HCT116 (cell line): Measurements from ENCODE around the gene YAE1. TPM values are rescaled to one million over a fixed set of nuclear protein-coding genes. Genes with fewer than 3 reads are reported as not detected.

Experiments
- ATAC-seq: fragments of 200-7000 bp; cut with Tn5 transposase; 2 replicates; pipeline ENCODE4 v1.9.1; 2020; ENCODE audit warnings: mild to moderate bottlenecking, moderate library complexity
- BruUV-seq: library from RNA; stranded (reverse); fragments of 400-500 nt; replicated peaks from 2 replicates; lab custom pipeline; 2021; lab: Mats Ljungman, UMichigan
- CTCF ChIA-PET: fragments of 300-600 bp; sonication (Branson Sonifier 250); formaldehyde crosslinking; loops from one replicate; lab custom pipeline; 2021; ENCODE audit warnings: antibody characterized with exemption; lab: Charles Lee
- POLR2A ChIA-PET: fragments of 300-600, 350-600 bp; sonication (Branson Sonifier 250); formaldehyde crosslinking; loops from one replicate; lab custom pipeline; 2021; ENCODE audit warnings: antibody characterized with exemption; lab: Charles Lee
- RAD21 ChIA-PET, 2 experiments: fragments of 300-600 bp; sonication (Branson Sonifier 250); formaldehyde crosslinking; loops; one replicate each; lab custom pipeline; 2023; ENCODE audit warnings: low total read pairs in 2 of 2; ENCODE audit not compliant: uncharacterized antibody in 2 of 2, unreplicated experiment in 2 of 2, low non-redundant PET in 1 of 2; lab: Charles Lee
- DNase-seq: peaks from one replicate; pipeline ENCODE4 v3.0.0-alpha.2; 2010; ENCODE audit warnings: low read depth, low spot score
- H2AFZ ChIP-seq: fragments of 200-600 bp; shearing (Covaris generic), sonication (generic); 2 replicates; pipeline ENCODE4 v1.6.1; 2017; ENCODE audit warnings: low read depth, mixed run types, mixed read lengths, antibody characterized with exemption, low read length; ENCODE audit not compliant: poor library complexity, severe bottlenecking
- H3K27ac ChIP-seq: 2 replicates; pipeline ENCODE4 v1.5.1; 2012; ENCODE audit warnings: low read depth, low read length
- H3K27me3 ChIP-seq: fragments of 200-600 bp; sonication (generic); 2 replicates; pipeline ENCODE4 v1.6.1; 2016; ENCODE audit warnings: mixed run types, low read length, mixed read lengths; ENCODE audit not compliant: insufficient read depth
- H3K36me3 ChIP-seq, 2 experiments: fragments of 200-500 bp in 1 of 2; fragments of 200-600 bp in 1 of 2; sonication (Bioruptor generic) in 1 of 2; sonication (generic) in 1 of 2; 2 replicates each; pipeline versions ENCODE4 v1.5.1 to v1.6.1; 2014 to 2016; ENCODE audit warnings: low read length in 2 of 2, inconsistent platforms in 1 of 2, mixed read lengths in 1 of 2, mixed run types in 1 of 2; ENCODE audit not compliant: insufficient read depth in 2 of 2, control insufficient read depth in 1 of 2
- H3K4me1 ChIP-seq, 2 experiments: fragments of 200-600 bp in 1 of 2; sonication (generic) in 1 of 2; 2 replicates each; pipeline versions ENCODE4 v1.5.1 to v1.6.1; 2012 to 2017; ENCODE audit warnings: low read length in 2 of 2, inconsistent platforms in 1 of 2, mild to moderate bottlenecking in 1 of 2, mixed read lengths in 1 of 2, mixed run types in 1 of 2, moderate library complexity in 1 of 2; ENCODE audit not compliant: insufficient read depth in 2 of 2, control insufficient read depth in 1 of 2
- H3K4me2 ChIP-seq: fragments of 200-600 bp; sonication (generic); 2 replicates; pipeline ENCODE4 v1.6.1; 2017; ENCODE audit warnings: mixed run types, low read length, mixed read lengths
- H3K4me3 ChIP-seq, 2 experiments: fragments of 200-600 bp in 1 of 2; sonication (generic) in 1 of 2; replicated peaks in 1 of 2; 2 replicates each; pipeline ENCODE4 v1.5.1; 2011 to 2016; ENCODE audit warnings: low read length in 2 of 2, control low read depth in 1 of 2, low read depth in 1 of 2, mild to moderate bottlenecking in 1 of 2, mixed read lengths in 1 of 2, mixed run types in 1 of 2
- H3K79me2 ChIP-seq: fragments of 200-600 bp; sonication (generic); 2 replicates; pipeline ENCODE4 v1.6.1; 2017; ENCODE audit warnings: mild to moderate bottlenecking, mixed run types, low read length, moderate library complexity, mixed read lengths; ENCODE audit not compliant: insufficient read depth
- H3K9ac ChIP-seq: fragments of 200-600 bp; sonication (generic); 2 replicates; pipeline ENCODE4 v1.6.1; 2016; ENCODE audit warnings: low read length, mixed read lengths
- H3K9me2 ChIP-seq: fragments of 200-600 bp; sonication (generic), shearing (Covaris generic); 2 replicates; pipeline ENCODE4 v1.6.1; 2017; ENCODE audit warnings: mixed run types, mild to moderate bottlenecking, moderate library complexity; ENCODE audit not compliant: insufficient read depth
- H3K9me3 ChIP-seq, 2 experiments: fragments of 200-500 bp in 1 of 2; fragments of 200-600 bp in 1 of 2; sonication (Bioruptor generic) in 1 of 2; sonication (generic) in 1 of 2; 2 replicates each; pipeline ENCODE4 v1.6.1; 2014 to 2017; ENCODE audit warnings: low read length in 2 of 2, mixed read lengths in 2 of 2, inconsistent platforms in 1 of 2, low read depth in 1 of 2, mild to moderate bottlenecking in 1 of 2, mixed run types in 1 of 2, moderate library complexity in 1 of 2; ENCODE audit not compliant: control insufficient read depth in 1 of 2, insufficient read depth in 1 of 2
- H4K20me1 ChIP-seq: fragments of 200-600 bp; sonication (generic), shearing (Covaris generic); 2 replicates; pipeline ENCODE4 v1.6.1; 2017; ENCODE audit warnings: mixed run types, mild to moderate bottlenecking, moderate library complexity; ENCODE audit not compliant: insufficient read depth
- ATF3 ChIP-seq: IDR thresholded peaks from 2 replicates; pipeline ENCODE4 v1.6.1; 2012
- CBX3 ChIP-seq: IDR thresholded peaks from 2 replicates; pipeline ENCODE4 v1.6.1; 2012; ENCODE audit warnings: low read depth
- CEBPB ChIP-seq: IDR thresholded peaks from 2 replicates; pipeline ENCODE4 v1.6.1; 2012; ENCODE audit warnings: low read depth
- CTCF ChIP-seq, 3 experiments: fragments of 200-600 bp in 1 of 3; sonication (generic) in 1 of 3; IDR thresholded peaks in 2 of 3; conservative IDR thresholded peaks in 1 of 3; 2 replicates each; pipeline ENCODE4 v1.5.1; 2012 to 2017; ENCODE audit warnings: low read depth in 2 of 3, low read length in 2 of 3, antibody characterized with exemption in 1 of 3, borderline replicate concordance in 1 of 3, control low read depth in 1 of 3, mild to moderate bottlenecking in 1 of 3, mixed read lengths in 1 of 3, mixed run types in 1 of 3, moderate library complexity in 1 of 3; ENCODE audit not compliant: insufficient read depth in 1 of 3
- ELF1 ChIP-seq: IDR thresholded peaks from 2 replicates; pipeline ENCODE4 v1.6.1; 2012; ENCODE audit warnings: low read depth, borderline replicate concordance
- EZH2 ChIP-seq: fragments of 200-600 bp; sonication (generic); IDR thresholded peaks from 2 replicates; pipeline ENCODE4 v1.6.1; 2017; ENCODE audit warnings: antibody characterized with exemption, mixed run types
- EZH2phosphoT487 ChIP-seq: fragments of 200-600 bp; IDR thresholded peaks from 2 replicates; pipeline ENCODE4 v1.6.1; 2018; ENCODE audit warnings: antibody characterized with exemption, borderline replicate concordance
- FOSL1 ChIP-seq: IDR thresholded peaks from 2 replicates; pipeline ENCODE4 v1.6.1; 2012; ENCODE audit warnings: low read depth
- JUND ChIP-seq: IDR thresholded peaks from 2 replicates; pipeline ENCODE4 v1.6.1; 2012
- POLR2AphosphoS5 ChIP-seq: IDR thresholded peaks from 2 replicates; pipeline ENCODE4 v1.6.1; 2011; ENCODE audit warnings: mild to moderate bottlenecking, low read depth, low read length, moderate library complexity
- SIN3A ChIP-seq: IDR thresholded peaks from 2 replicates; pipeline ENCODE4 v1.6.1; 2012; ENCODE audit warnings: low read depth
- SP1 ChIP-seq: IDR thresholded peaks from 2 replicates; pipeline ENCODE4 v1.6.1; 2012; ENCODE audit warnings: low read depth
- SRF ChIP-seq: IDR thresholded peaks from 2 replicates; pipeline ENCODE4 v1.6.1; 2012; ENCODE audit warnings: low read depth
- intact Hi-C: fragments of 100-400 bp; cut with micrococcal nuclease; formaldehyde crosslinking; loops from 2 replicates; pipeline ENCODE4 v1.10.0; 2022
- total RNA-seq: library from RNA; stranded (reverse); gene quantifications from one replicate; pipeline ENCODE4 v1.2.1, GENCODE V29; 2021; ENCODE audit not compliant: unreplicated experiment

YAE1 gene
- total RNA-seq, 1 experiment from 2014 or later: 16.9 TPM

- H3K27ac ChIP-seq: no peak overlapping the region
- no peak overlapping the region for H3K4me2 ChIP-seq
- H3K4me3 ChIP-seq: no peak overlapping the region
- H3K9me2 ChIP-seq: no peaks in the 10 kb centered on the region
- intact Hi-C loops: no loop called here
- ATAC-seq (no peak), DNase-seq (no peak)
- no peak overlapping the region for H2AFZ ChIP-seq
- POLR2A ChIA-PET: no interaction called here
- H3K79me2 ChIP-seq: no peaks in the 10 kb centered on the region
- H3K27me3 ChIP-seq: no peaks in the 10 kb centered on the region
- BruUV-seq: no TSS peak
- CTCF ChIA-PET: no interaction called here
- RAD21 ChIA-PET: no interaction called here
- no peaks in the 10 kb centered on the region for H3K4me1 ChIP-seq
- no peaks in the 10 kb centered on the region for H3K9me3 ChIP-seq
- TF ChIP-seq ELF1 (no peak), SRF (no peak), JUND (no peak), SIN3A (no peak), CEBPB (no peak), EZH2 (no peak), EZH2phosphoT487 (no peak), SP1 (no peak), FOSL1 (no peak), CBX3 (no peak), POLR2AphosphoS5 (no peak), ATF3 (no peak), CTCF (IDR thresholded peaks at IDR 0.05 in 2 of 3, conservative IDR thresholded peaks at IDR 0.05 in 1 of 3; ENCODE audit: borderline replicate concordance in 1 of 3, insufficient read depth in 1 of 3, low read depth in 2 of 3, low read length in 2 of 3) (no peak)
- no peaks in the 10 kb centered on the region for H4K20me1 ChIP-seq
- H3K36me3 ChIP-seq: no peaks in the 10 kb centered on the region
- no peak overlapping the region for H3K9ac ChIP-seq
These were observed 37.4 kb upstream of the YAE1 start for GRCh38 chr7:39528849-39529248.
